GM10248 (cell line): ENCODE data around the gene TSEN54.

ENCODE experiments used
- CTCF ChIA-PET: fragments of 300-600 bp; sonication (Branson Sonifier 250); formaldehyde crosslinking; extraction: SDS; loops from one replicate; lab custom pipeline; 2021; ENCODE audit warnings: antibody characterized with exemption; lab: Yijun Ruan, JAX
- POLR2A ChIA-PET: fragments of 350-650 bp; sonication (Branson Sonifier 250); formaldehyde crosslinking; extraction: SDS; loops from one replicate; lab custom pipeline; 2020; ENCODE audit warnings: antibody characterized with exemption; lab: Yijun Ruan, JAX
- DNase-seq: peaks from one replicate; pipeline ENCODE4 v3.0.0; 2012; ENCODE audit errors: extremely low spot score
- CTCF ChIP-seq: IDR thresholded peaks from 2 replicates; pipeline ENCODE4 v1.5.1; 2012; ENCODE audit warnings: mild to moderate bottlenecking, low read depth; ENCODE audit errors: extremely low read depth, missing control alignments, control extremely low read depth

TSEN54 gene

GRCh38 chr17:75491680-75492079, 24.6 kb upstream of the TSEN54 start:
- no peak for TF ChIP-seq CTCF
- CTCF ChIA-PET, result interaction anchor here (1.5 kb wide), 1 partner anchor 10 kb away, joined by 4 read pairs; no protein-coding TSS in a partner anchor
- no peak for DNase-seq
- POLR2A ChIA-PET, result no interaction called here

- ChIA-PET POLR2A (no interaction called here), CTCF (interaction anchor here (1.0 to 2.1 kb wide), 3 partner anchors 9 to 24 kb away, joined by 3 to 4 read pairs (median 4); partner anchors contain the start of gene TSEN54)
- no peak for TF ChIP-seq CTCF
- DNase-seq, result no peak
Measured at GRCh38 chr17:75492555-75493168, 23.7 kb upstream of the TSEN54 start.

GRCh38 chr17:75493476-75494129, 22.7 kb upstream of the TSEN54 start:
- no peak for TF ChIP-seq CTCF
- ChIA-PET POLR2A (no interaction called here), CTCF (interaction anchor here (0.9 to 2.1 kb wide), 3 partner anchors 10 to 23 kb away, joined by 3 to 4 read pairs (median 3); partner anchors contain the start of gene TSEN54)
- no peak for DNase-seq

- ChIA-PET POLR2A (no interaction called here), CTCF (interaction anchor here (0.9 to 2.1 kb wide), 2 partner anchors 10 to 22 kb away, joined by 3 to 4 read pairs; partner anchors contain the start of gene TSEN54)
- no peak for TF ChIP-seq CTCF
- DNase-seq, result no peak
Measured at GRCh38 chr17:75494326-75494877, 21.9 kb upstream of the TSEN54 start.

- ChIA-PET POLR2A (no interaction called here), CTCF (interaction anchor here (0.7 to 1.3 kb wide), 2 partner anchors 8 kb away, joined by 3 to 4 read pairs; no protein-coding TSS in a partner anchor)
- DNase-seq, result no peak
- no peak for TF ChIP-seq CTCF
Measured at GRCh38 chr17:75496005-75496404, 20.3 kb upstream of the TSEN54 start.

- DNase-seq, result no peak
- ChIA-PET CTCF (interaction anchor here (0.9 to 1.8 kb wide), 7 partner anchors 11 to 255 kb away, joined by 3 to 6 read pairs (median 5); partner anchors contain the start of genes SMIM5 and TSEN54), POLR2A (no interaction called here)
- TF ChIP-seq CTCF, result no peak
Measured at GRCh38 chr17:75498039-75498725, 18.1 kb upstream of the TSEN54 start.
